ENCODE data around the gene TMEM9. TPM values are rescaled to one million over a fixed set of nuclear protein-coding genes. Genes with fewer than 3 reads are reported as not detected.

The TMEM9 gene
- total RNA-seq, 3 donors from 2014 or later, result 19.1 to 38.9 (median 24.1) TPM

- no peak for DNase-seq
- no peak overlapping the region for H3K4me3 ChIP-seq
- ATAC-seq, result no peak
- no peaks in the 10 kb centered on the region for H3K9me3 ChIP-seq
- intact Hi-C loops (cut with DNase I, micrococcal nuclease), result loop anchor here in 1 of 2 donors (5.0 kb wide), 1 partner anchor 137 kb away; no protein-coding TSS in a partner anchor
- no peak for TF ChIP-seq CTCF (IDR thresholded peaks at IDR 0.05)
- H3K4me1 ChIP-seq (ENCODE audit: low read depth), result peaks cover 2% of the 10 kb centered on the region
- H3K36me3 ChIP-seq (ENCODE audit: low read depth), result no peaks in the 10 kb centered on the region
Measured at GRCh38 chr1:201109651-201110050, 44.6 kb downstream of the TMEM9 start.

- ATAC-seq (no peak), DNase-seq (no peak)
- Histone ChIP-seq H3K36me3 (ENCODE audit: low read depth) (no peaks in the 10 kb centered on the region), H3K4me3 (no peak overlapping the region), H3K4me1 (ENCODE audit: low read depth) (no peaks in the 10 kb centered on the region), H3K9me3 (no peaks in the 10 kb centered on the region)
- intact Hi-C loops (cut with DNase I, micrococcal nuclease), result no loop called here
- no peak for TF ChIP-seq CTCF (IDR thresholded peaks at IDR 0.05)
Measured at GRCh38 chr1:201108614-201109013, 45.7 kb downstream of the TMEM9 start.

GRCh38 chr1:201105688-201106087 is 48.6 kb downstream of the TMEM9 start:
- Histone ChIP-seq H3K4me1 (ENCODE audit: low read depth) (no peaks in the 10 kb centered on the region), H3K9me3 (no peaks in the 10 kb centered on the region), H3K36me3 (ENCODE audit: low read depth) (no peaks in the 10 kb centered on the region), H3K4me3 (no peak overlapping the region)
- intact Hi-C loops (cut with DNase I, micrococcal nuclease), result no loop called here
- DNase-seq (no peak), ATAC-seq (no peak)
- TF ChIP-seq CTCF (IDR thresholded peaks at IDR 0.05), result no peak

- no peak for ATAC-seq
- no peak for DNase-seq
- no peak for TF ChIP-seq CTCF (IDR thresholded peaks at IDR 0.05)
- intact Hi-C loops (cut with DNase I, micrococcal nuclease), result no loop called here
- H3K36me3 ChIP-seq (ENCODE audit: low read depth), result no peaks in the 10 kb centered on the region
- H3K9me3 ChIP-seq, result no peaks in the 10 kb centered on the region
- H3K4me1 ChIP-seq (ENCODE audit: low read depth), result no peaks in the 10 kb centered on the region
- H3K4me3 ChIP-seq, result no peak overlapping the region
Measured at GRCh38 chr1:201104141-201104540, 50.1 kb downstream of the TMEM9 start.

- DNase-seq (no peak), ATAC-seq (no peak)
- H3K9me3 ChIP-seq, result no peaks in the 10 kb centered on the region
- no peaks in the 10 kb centered on the region for H3K4me1 ChIP-seq (ENCODE audit: low read depth)
- no peak for TF ChIP-seq CTCF (IDR thresholded peaks at IDR 0.05)
- intact Hi-C loops (cut with DNase I, micrococcal nuclease), result no loop called here
- H3K36me3 ChIP-seq (ENCODE audit: low read depth), result no peaks in the 10 kb centered on the region
- H3K4me3 ChIP-seq, result no peak overlapping the region
Measured at GRCh38 chr1:201103666-201104065, 50.6 kb downstream of the TMEM9 start.
